Prostate gland (tissue), 2 donors: ENCODE results near the gene HERC3.

ENCODE experiments used
- CTCF ChIP-seq, 4 experiments: fragments of 200-600 bp in 2 of 4; fragments of 450-650 bp in 2 of 4; sonication (generic) in 2 of 4; IDR thresholded peaks; 1 replicate in 3 of 4; 2 replicates in 1 of 4; pipeline ENCODE4 v1.5.1; 2016 to 2019; ENCODE audit warnings: antibody characterized with exemption in 4 of 4, mild to moderate bottlenecking in 2 of 4, moderate library complexity in 2 of 4
- POLR2A ChIP-seq: fragments of 450-650 bp; IDR thresholded peaks from one replicate; pipeline ENCODE4 v1.6.1; 2016; ENCODE audit warnings: antibody characterized with exemption, mild to moderate bottlenecking
- POLR2AphosphoS5 ChIP-seq: sonication (generic); formaldehyde crosslinking; IDR thresholded peaks from one replicate; pipeline ENCODE4 v1.6.1; 2017; ENCODE audit warnings: antibody characterized with exemption

- TF ChIP-seq POLR2A (no peak), CTCF (IDR thresholded peaks at IDR 0.05) (no peak), POLR2AphosphoS5 (no peak)
Measured at GRCh38 chr4:88743696-88744095, 151.4 kb downstream of the HERC3 start.
